ENCODE measurements around the gene KLF7.

KLF7 gene

DNA sequence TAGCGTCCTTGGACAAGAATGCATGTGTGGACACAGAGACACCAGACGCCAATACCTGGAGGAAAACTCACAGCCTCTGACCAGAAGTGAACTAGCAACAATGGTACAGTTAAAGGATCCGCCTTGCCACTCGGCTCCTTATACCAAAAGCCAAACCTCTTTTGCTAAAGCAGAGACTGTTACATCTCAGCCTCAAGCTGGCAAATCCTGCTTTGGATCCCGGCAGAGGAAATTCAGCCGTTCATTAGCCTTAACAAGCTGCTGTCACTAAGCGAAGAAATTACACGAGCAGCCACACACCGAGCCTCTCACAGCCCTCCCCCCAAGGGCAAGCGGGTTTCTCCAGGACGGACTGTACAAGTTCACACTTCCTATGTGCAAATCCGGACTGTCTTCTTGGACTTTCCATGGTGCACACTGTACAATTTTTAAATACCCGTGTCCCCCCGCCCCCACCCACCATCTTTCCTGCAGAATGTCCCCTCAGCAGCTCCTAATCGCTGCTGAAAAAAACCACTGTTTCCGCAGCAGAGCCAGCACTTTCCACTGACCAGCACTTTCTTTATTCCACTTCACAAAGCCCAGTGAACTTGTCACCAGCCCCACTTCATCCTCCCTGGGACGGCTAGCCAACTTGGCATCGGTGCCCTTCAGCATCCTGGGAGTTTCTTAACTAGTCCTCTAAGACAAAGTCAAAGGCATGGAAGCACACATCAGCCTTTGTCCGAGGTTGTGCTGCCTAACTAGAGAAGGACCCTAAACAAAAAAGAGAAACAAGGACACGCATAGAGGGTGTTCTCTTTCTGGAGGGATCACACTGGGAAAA, 1.5 kb downstream of the KLF7 start:
- peaks cover 55% of the 10 kb centered on the region for H3K36me3 ChIP-seq (ENCODE audit: low read depth)
- no peaks in the 10 kb centered on the region for H3K9me3 ChIP-seq (ENCODE audit: severe bottlenecking)
- no peaks in the 10 kb centered on the region for H3K27me3 ChIP-seq (ENCODE audit: insufficient read depth, poor library complexity, severe bottlenecking)
- peak overlapping the region; percentile 96 for H3K27ac ChIP-seq (ENCODE audit: poor library complexity, severe bottlenecking)
- TF ChIP-seq, protein P1, sequence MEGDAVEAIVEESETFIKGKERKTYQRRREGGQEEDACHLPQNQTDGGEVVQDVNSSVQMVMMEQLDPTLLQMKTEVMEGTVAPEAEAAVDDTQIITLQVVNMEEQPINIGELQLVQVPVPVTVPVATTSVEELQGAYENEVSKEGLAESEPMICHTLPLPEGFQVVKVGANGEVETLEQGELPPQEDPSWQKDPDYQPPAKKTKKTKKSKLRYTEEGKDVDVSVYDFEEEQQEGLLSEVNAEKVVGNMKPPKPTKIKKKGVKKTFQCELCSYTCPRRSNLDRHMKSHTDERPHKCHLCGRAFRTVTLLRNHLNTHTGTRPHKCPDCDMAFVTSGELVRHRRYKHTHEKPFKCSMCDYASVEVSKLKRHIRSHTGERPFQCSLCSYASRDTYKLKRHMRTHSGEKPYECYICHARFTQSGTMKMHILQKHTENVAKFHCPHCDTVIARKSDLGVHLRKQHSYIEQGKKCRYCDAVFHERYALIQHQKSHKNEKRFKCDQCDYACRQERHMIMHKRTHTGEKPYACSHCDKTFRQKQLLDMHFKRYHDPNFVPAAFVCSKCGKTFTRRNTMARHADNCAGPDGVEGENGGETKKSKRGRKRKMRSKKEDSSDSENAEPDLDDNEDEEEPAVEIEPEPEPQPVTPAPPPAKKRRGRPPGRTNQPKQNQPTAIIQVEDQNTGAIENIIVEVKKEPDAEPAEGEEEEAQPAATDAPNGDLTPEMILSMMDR (IDR thresholded peaks at IDR 0.05; ENCODE audit: poor library complexity, severe bottlenecking): no peak
- peaks cover 38% of the 10 kb centered on the region for H3K4me1 ChIP-seq (ENCODE audit: insufficient read depth, poor library complexity, severe bottlenecking)
- ATAC-seq (ENCODE audit: low read depth) (peak; percentile 8; the same call in 1 of the 3 replicates), DNase-seq (ENCODE audit: low spot score) (no peak)
- H3K4me3 ChIP-seq (ENCODE audit: severe bottlenecking): peak overlapping the region; percentile 61

DNA sequence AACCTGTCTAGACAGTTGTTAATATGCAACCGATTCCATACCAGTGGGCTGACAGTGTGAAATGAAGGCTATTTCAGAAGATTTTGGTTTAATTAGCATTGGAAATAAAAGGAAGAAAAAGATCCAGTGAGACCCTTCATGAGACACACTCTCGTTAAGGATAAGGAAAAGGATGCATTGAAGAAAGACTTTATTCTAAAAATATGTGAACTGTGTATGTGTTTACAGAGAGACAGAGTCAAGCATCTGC, 2.1 kb downstream of the KLF7 start:
- peak overlapping the region; percentile 96 for H3K27ac ChIP-seq (ENCODE audit: poor library complexity, severe bottlenecking)
- peaks cover 43% of the 10 kb centered on the region for H3K4me1 ChIP-seq (ENCODE audit: insufficient read depth, poor library complexity, severe bottlenecking)

DNA sequence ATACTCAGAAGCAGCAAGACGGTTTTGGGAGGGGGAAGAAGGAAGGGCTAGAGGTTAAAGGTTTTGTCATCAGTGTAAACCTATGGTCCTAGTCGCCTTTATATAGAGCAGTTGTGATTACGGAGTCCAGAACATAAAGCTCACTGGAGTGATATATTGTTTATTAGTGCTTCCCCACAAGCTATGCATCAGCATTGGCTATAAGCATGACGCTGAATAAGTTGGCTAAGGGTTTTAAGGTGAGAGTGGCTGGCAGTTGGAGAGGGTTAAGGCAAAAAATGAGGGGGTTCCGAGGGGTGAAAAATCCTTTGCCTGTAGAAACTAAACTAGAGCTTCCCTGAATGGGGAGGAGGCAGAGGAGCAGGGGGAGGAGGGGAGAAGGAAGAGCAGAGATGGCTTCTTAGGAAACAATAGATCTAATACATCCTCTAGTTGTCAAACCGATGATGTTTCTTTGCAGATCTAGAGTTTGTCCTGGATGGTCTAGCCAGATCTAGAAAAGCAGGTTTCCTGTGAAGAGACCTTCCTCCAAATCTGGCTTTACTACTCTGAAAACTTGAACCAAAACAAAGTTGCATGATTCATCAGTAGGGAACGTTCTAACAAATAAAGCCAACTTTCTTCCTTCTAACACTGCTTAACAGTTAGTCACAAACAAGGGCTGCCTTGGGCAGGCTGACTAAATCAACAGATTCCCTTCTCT, 2.5 kb downstream of the KLF7 start:
- peak overlapping the region; percentile 96 for H3K27ac ChIP-seq (ENCODE audit: poor library complexity, severe bottlenecking)
- peak overlapping the region; percentile 61 for H3K4me3 ChIP-seq (ENCODE audit: severe bottlenecking)
- TF ChIP-seq, protein P1 (IDR thresholded peaks at IDR 0.05; ENCODE audit: poor library complexity, severe bottlenecking): no peak
- peak; percentile 58 for ATAC-seq (ENCODE audit: low read depth)
- no peak for DNase-seq (ENCODE audit: low spot score)
- H3K36me3 ChIP-seq (ENCODE audit: low read depth): peaks cover 65% of the 10 kb centered on the region
- H3K27me3 ChIP-seq (ENCODE audit: insufficient read depth, poor library complexity, severe bottlenecking): no peaks in the 10 kb centered on the region
- peaks cover 48% of the 10 kb centered on the region for H3K4me1 ChIP-seq (ENCODE audit: insufficient read depth, poor library complexity, severe bottlenecking)
- H3K9me3 ChIP-seq (ENCODE audit: severe bottlenecking): no peaks in the 10 kb centered on the region

More for the DNA sequence above, 2.1 kb downstream of the KLF7 start:
- Histone ChIP-seq H3K9me3 (ENCODE audit: severe bottlenecking) (no peaks in the 10 kb centered on the region), H3K36me3 (ENCODE audit: low read depth) (peaks cover 60% of the 10 kb centered on the region), H3K4me3 (ENCODE audit: severe bottlenecking) (peak overlapping the region; percentile 61), H3K27me3 (ENCODE audit: insufficient read depth, poor library complexity, severe bottlenecking) (no peaks in the 10 kb centered on the region)
- TF ChIP-seq, protein P1 (IDR thresholded peaks at IDR 0.05; ENCODE audit: poor library complexity, severe bottlenecking): no peak
- DNase-seq (ENCODE audit: low spot score): no peak
- no peak for ATAC-seq (ENCODE audit: low read depth)

DNA sequence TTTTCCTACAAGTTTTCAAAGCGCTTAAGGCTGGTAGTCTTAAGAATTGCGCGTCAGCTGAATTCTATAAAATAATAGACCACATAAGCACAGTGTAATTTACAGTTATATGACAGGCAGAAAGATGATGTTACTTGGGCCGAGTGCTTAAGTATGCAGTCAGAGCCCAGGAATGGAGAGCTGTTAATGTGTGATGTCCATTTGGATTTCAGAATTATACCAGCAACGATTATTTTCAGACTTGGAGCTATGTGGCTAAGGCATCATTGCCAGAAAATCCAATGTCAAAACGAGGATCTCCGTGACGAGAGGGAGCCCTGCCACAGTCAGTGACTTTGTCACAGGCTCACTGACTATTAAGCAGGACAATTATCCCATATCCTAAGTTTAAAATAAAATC, 3.4 kb downstream of the KLF7 start:
- DNase-seq (ENCODE audit: low spot score): no peak
- Histone ChIP-seq H3K4me1 (ENCODE audit: insufficient read depth, poor library complexity, severe bottlenecking) (peaks cover 51% of the 10 kb centered on the region), H3K27ac (ENCODE audit: poor library complexity, severe bottlenecking) (peak overlapping the region; percentile 96)

More for the DNA sequence above, 3.4 kb downstream of the KLF7 start:
- Histone ChIP-seq H3K27me3 (ENCODE audit: insufficient read depth, poor library complexity, severe bottlenecking) (no peaks in the 10 kb centered on the region), H3K9me3 (ENCODE audit: severe bottlenecking) (no peaks in the 10 kb centered on the region), H3K4me3 (ENCODE audit: severe bottlenecking) (peak overlapping the region; percentile 61), H3K36me3 (ENCODE audit: low read depth) (peaks cover 74% of the 10 kb centered on the region)
- TF ChIP-seq, protein P1 (IDR thresholded peaks at IDR 0.05; ENCODE audit: poor library complexity, severe bottlenecking): no peak
- no peak for ATAC-seq (ENCODE audit: low read depth)
